H1 (cell line): Measurements from ENCODE around the gene KCTD16. TPM values are rescaled to one million over a fixed set of nuclear protein-coding genes. Genes with fewer than 3 reads are reported as not detected.

Experiments
- CTCF ChIA-PET: fragments of 300-600 bp; sonication (Branson Sonifier 250); formaldehyde crosslinking; loops from one replicate; lab custom pipeline; 2021; ENCODE audit not compliant: partially characterized antibody; lab: Charles Lee
- POLR2A ChIA-PET: fragments of 300-600 bp; sonication (Branson Sonifier 250); formaldehyde crosslinking; loops from one replicate; lab custom pipeline; 2021; ENCODE audit warnings: inconsistent platforms; ENCODE audit not compliant: partially characterized antibody; lab: Charles Lee
- DNase-seq, 2 experiments: peaks; one replicate each; pipeline versions ENCODE4 v3.0.0 to v3.0.0-alpha.2; 2010 to 2022; ENCODE audit warnings: low spot score in 2 of 2, low read depth in 1 of 2, mixed read lengths in 1 of 2
- FAIRE-seq: peaks from 2 replicates; lab custom pipeline; 2011; peaks lifted over from hg19 to GRCh38; lab: Jason Lieb, UNC
- H2AFZ ChIP-seq: 2 replicates; pipeline ENCODE4 v1.8.1; 2012; ENCODE audit warnings: low read length, inconsistent platforms
- H2AK5ac ChIP-seq: 2 replicates; pipeline ENCODE4 v1.6.1; 2013; ENCODE audit warnings: low read depth, low read length
- H2BK120ac ChIP-seq: replicated peaks from 2 replicates; pipeline ENCODE3; 2013; ENCODE audit warnings: low read depth, low read length, inconsistent platforms
- H2BK12ac ChIP-seq: 2 replicates; pipeline ENCODE4 v1.6.1; 2013; ENCODE audit warnings: low read depth, low read length
- H2BK15ac ChIP-seq: 2 replicates; pipeline ENCODE4 v1.6.1; 2013; ENCODE audit warnings: low read length
- H2BK20ac ChIP-seq: 2 replicates; pipeline ENCODE4 v1.6.1; 2013; ENCODE audit warnings: low read length
- H2BK5ac ChIP-seq: 2 replicates; pipeline ENCODE4 v1.6.1; 2013; ENCODE audit warnings: low read depth, low read length
- H3K14ac ChIP-seq: 2 replicates; pipeline ENCODE4 v1.6.1; 2013; ENCODE audit warnings: inconsistent platforms; ENCODE audit not compliant: insufficient read length
- H3K18ac ChIP-seq: 2 replicates; pipeline ENCODE4 v1.6.1; 2013; ENCODE audit warnings: low read length; ENCODE audit errors: extremely low read depth
- H3K23ac ChIP-seq: 2 replicates; pipeline ENCODE4 v1.6.1; 2013; ENCODE audit warnings: inconsistent platforms; ENCODE audit not compliant: insufficient read length
- H3K23me2 ChIP-seq: 2 replicates; pipeline ENCODE4 v1.6.1; 2013; ENCODE audit warnings: low read depth, low read length
- H3K27ac ChIP-seq: 2 replicates; pipeline ENCODE4 v1.6.1; 2011; ENCODE audit warnings: low read depth, low read length, inconsistent platforms
- H3K27me3 ChIP-seq, 4 experiments: replicated peaks in 1 of 4; 1 replicate in 1 of 4; 2 replicates in 3 of 4; pipeline versions ENCODE4 v1.6.1 to v1.8.1; 2011 to 2013; ENCODE audit warnings: low read length in 3 of 4, mild to moderate bottlenecking in 3 of 4, inconsistent platforms in 2 of 4, mixed read lengths in 2 of 4, moderate library complexity in 1 of 4; ENCODE audit not compliant: control insufficient read depth in 3 of 4, insufficient read depth in 3 of 4; ENCODE audit errors: extremely low read depth in 1 of 4
- H3K36me3 ChIP-seq, 4 experiments: 2 replicates each; pipeline versions ENCODE4 v1.6.1 to v1.8.1; 2011 to 2013; ENCODE audit warnings: mild to moderate bottlenecking in 4 of 4, low read length in 3 of 4, moderate library complexity in 2 of 4, control low read depth in 1 of 4, inconsistent platforms in 1 of 4; ENCODE audit not compliant: insufficient read depth in 4 of 4, control insufficient read depth in 2 of 4
- H3K4ac ChIP-seq: replicated peaks from 2 replicates; pipeline ENCODE3; 2013; ENCODE audit warnings: low read length, low read depth, mixed read lengths, inconsistent platforms; ENCODE audit not compliant: insufficient read length
- H3K4me1 ChIP-seq, 4 experiments: replicated peaks in 1 of 4; 1 replicate in 1 of 4; 2 replicates in 3 of 4; pipeline versions ENCODE4 v1.6.1 to v1.8.1; 2011 to 2013; ENCODE audit warnings: low read length in 3 of 4, inconsistent platforms in 2 of 4, mixed read lengths in 1 of 4; ENCODE audit not compliant: insufficient read depth in 4 of 4, control insufficient read depth in 3 of 4
- H3K4me2 ChIP-seq, 2 experiments: 2 replicates each; pipeline versions ENCODE4 v1.6.1 to v1.8.1; 2011 to 2013; ENCODE audit warnings: low read depth in 2 of 2, low read length in 2 of 2, control low read depth in 1 of 2, inconsistent platforms in 1 of 2, mild to moderate bottlenecking in 1 of 2; ENCODE audit not compliant: insufficient read depth in 1 of 2
- H3K4me3 ChIP-seq, 4 experiments: fragments of 200-600, 300-600 bp in 1 of 4; sonication (generic), shearing (Covaris generic), sonication (Bioruptor Twin) in 1 of 4; 2 replicates each; pipeline versions ENCODE4 v1.5.1 to v1.8.1; 2011 to 2016; ENCODE audit warnings: low read length in 4 of 4, low read depth in 3 of 4, control low read depth in 2 of 4, inconsistent platforms in 2 of 4, mild to moderate bottlenecking in 2 of 4, mixed read lengths in 1 of 4, moderate library complexity in 1 of 4; ENCODE audit not compliant: insufficient read depth in 2 of 4; ENCODE audit errors: extremely low read depth in 1 of 4
- H3K56ac ChIP-seq: replicated peaks from 2 replicates; pipeline ENCODE3; 2013; ENCODE audit warnings: low read depth, mild to moderate bottlenecking, mixed read lengths, low read length, inconsistent platforms; ENCODE audit not compliant: insufficient read length
- H3K79me1 ChIP-seq: 2 replicates; pipeline ENCODE4 v1.6.1; 2013; ENCODE audit warnings: low read depth, low read length, control low read depth
- H3K79me2 ChIP-seq, 2 experiments: 2 replicates each; pipeline versions ENCODE4 v1.6.1 to v1.8.1; 2012 to 2013; ENCODE audit warnings: low read length in 2 of 2, mild to moderate bottlenecking in 2 of 2, inconsistent platforms in 1 of 2; ENCODE audit not compliant: insufficient read depth in 2 of 2, control insufficient read depth in 1 of 2
- H3K9ac ChIP-seq, 4 experiments: replicated peaks in 1 of 4; 1 replicate in 1 of 4; 2 replicates in 3 of 4; pipeline versions ENCODE4 v1.6.1 to v1.8.1; 2011 to 2013; ENCODE audit warnings: low read depth in 3 of 4, low read length in 3 of 4, control low read depth in 2 of 4, mild to moderate bottlenecking in 2 of 4, moderate library complexity in 2 of 4, inconsistent platforms in 1 of 4; ENCODE audit errors: extremely low read depth in 1 of 4
- H3K9me3 ChIP-seq, 2 experiments: 2 replicates each; pipeline versions ENCODE4 v1.6.1 to v1.8.1; 2012 to 2013; ENCODE audit warnings: mild to moderate bottlenecking in 2 of 2, moderate library complexity in 2 of 2, control low read depth in 1 of 2, inconsistent platforms in 1 of 2, low read depth in 1 of 2, low read length in 1 of 2, mixed read lengths in 1 of 2; ENCODE audit not compliant: insufficient read depth in 2 of 2
- H4K20me1 ChIP-seq, 2 experiments: replicated peaks in 1 of 2; 2 replicates each; pipeline versions ENCODE3 to v1.8.1; 2011 to 2013; ENCODE audit warnings: inconsistent platforms in 2 of 2, low read length in 2 of 2, mild to moderate bottlenecking in 1 of 2; ENCODE audit not compliant: insufficient read depth in 2 of 2, control insufficient read depth in 1 of 2
- H4K5ac ChIP-seq: 2 replicates; pipeline ENCODE4 v1.6.1; 2013; ENCODE audit warnings: low read length, low read depth, mixed read lengths, inconsistent platforms; ENCODE audit not compliant: insufficient read length
- H4K8ac ChIP-seq: 2 replicates; pipeline ENCODE4 v1.8.0; 2013; ENCODE audit warnings: mild to moderate bottlenecking, moderate library complexity, low read length, inconsistent platforms; ENCODE audit not compliant: insufficient read depth; ENCODE audit errors: extremely low read depth
- H4K91ac ChIP-seq: replicated peaks from 2 replicates; pipeline ENCODE3; 2013; ENCODE audit warnings: low read length, mixed read lengths, inconsistent platforms; ENCODE audit not compliant: insufficient read length
- FOSL1 ChIP-seq: IDR thresholded peaks from 2 replicates; pipeline ENCODE4 v1.6.1; 2011; ENCODE audit warnings: mild to moderate bottlenecking, low read depth, low read length, moderate library complexity; ENCODE audit not compliant: insufficient read depth
- HDAC6 ChIP-seq: IDR thresholded peaks from one replicate; pipeline ENCODE4 v1.7.1; 2012; ENCODE audit warnings: low read depth, mild to moderate bottlenecking, inconsistent platforms, low read length, moderate library complexity
- JUND ChIP-seq: IDR thresholded peaks from 2 replicates; pipeline ENCODE4 v1.6.1; 2011; ENCODE audit warnings: mild to moderate bottlenecking, improper control_type of control experiment, low read length
- PHF8 ChIP-seq: fragments of 200-600 bp; sonication (generic); conservative IDR thresholded peaks from 2 replicates; pipeline ENCODE4 v1.7.1; 2012; ENCODE audit warnings: low read depth, mild to moderate bottlenecking, inconsistent platforms, low read length, moderate library complexity
- SRF ChIP-seq: IDR thresholded peaks from 2 replicates; pipeline ENCODE4 v1.6.1; 2011; ENCODE audit warnings: mild to moderate bottlenecking, low read depth, low read length, moderate library complexity
- ZNF274 ChIP-seq: IDR thresholded peaks from 2 replicates; pipeline ENCODE4 v1.7.0; 2012; ENCODE audit warnings: low read length, borderline replicate concordance; ENCODE audit errors: extremely low read depth
- WGBS, 2 experiments: shearing (Covaris generic) in 1 of 2; methylation state at CpG; one replicate each; pipeline versions ENCODE4 v1.1.6 to v1.1.7; 2013 to 2015; ENCODE audit warnings: low lambda C conversion rate in 2 of 2, mixed read lengths in 2 of 2, inconsistent platforms in 1 of 2, low coverage in 1 of 2, missing lambda C conversion rate in 1 of 2; ENCODE audit not compliant: insufficient replicate concordance in 2 of 2, insufficient coverage in 1 of 2, insufficient read length in 1 of 2; ENCODE audit errors: extremely low coverage in 1 of 2, missing lambda C conversion rate in 1 of 2; 5-methylcytosine and 5-hydroxymethylcytosine counted together
- polyA plus RNA-seq, 7 experiments: library from polyadenylated mRNA; depleted of rRNA in 3 of 7; stranded (reverse) in 5 of 7; unstranded in 2 of 7; fragments of >200 nt in 5 of 7; fragments of 200-250 nt in 2 of 7; gene quantifications; 1 replicate in 5 of 7; 2 replicates in 1 of 7; 4 replicates in 1 of 7; pipeline versions ENCODE4 v1.2.1 to v1.2.3, GENCODE V29; 2011 to 2013; ENCODE audit warnings: missing spikeins in 2 of 7, mixed read lengths in 2 of 7
- total RNA-seq: library from RNA; stranded (reverse); fragmentation: NEBNext Ultra II Directional; extraction: Animal tissue kit (Norgen Biotek cat#: 25700); gene quantifications from 2 replicates; pipeline ENCODE4 v1.2.1, GENCODE V29; 2021
- TF ChIP-seq, protein P1 (sequence below), 3 experiments: IDR thresholded peaks; 1 replicate in 2 of 3; 2 replicates in 1 of 3; pipeline versions ENCODE4 v1.5.1 to v1.6.1; 2011; ENCODE audit warnings: low read length in 3 of 3, mild to moderate bottlenecking in 3 of 3, inconsistent platforms in 2 of 3, low read depth in 1 of 3, moderate library complexity in 1 of 3; ENCODE audit not compliant: insufficient read depth in 1 of 3; ENCODE audit errors: control extremely low read depth in 1 of 3

KCTD16 gene
- total and polyA plus RNA-seq, 2 of the 8 experiments (the other 6 are each of a cell fraction or from before 2014, with no cell fraction given), result 0.03 to 0.24 TPM

DNA sequence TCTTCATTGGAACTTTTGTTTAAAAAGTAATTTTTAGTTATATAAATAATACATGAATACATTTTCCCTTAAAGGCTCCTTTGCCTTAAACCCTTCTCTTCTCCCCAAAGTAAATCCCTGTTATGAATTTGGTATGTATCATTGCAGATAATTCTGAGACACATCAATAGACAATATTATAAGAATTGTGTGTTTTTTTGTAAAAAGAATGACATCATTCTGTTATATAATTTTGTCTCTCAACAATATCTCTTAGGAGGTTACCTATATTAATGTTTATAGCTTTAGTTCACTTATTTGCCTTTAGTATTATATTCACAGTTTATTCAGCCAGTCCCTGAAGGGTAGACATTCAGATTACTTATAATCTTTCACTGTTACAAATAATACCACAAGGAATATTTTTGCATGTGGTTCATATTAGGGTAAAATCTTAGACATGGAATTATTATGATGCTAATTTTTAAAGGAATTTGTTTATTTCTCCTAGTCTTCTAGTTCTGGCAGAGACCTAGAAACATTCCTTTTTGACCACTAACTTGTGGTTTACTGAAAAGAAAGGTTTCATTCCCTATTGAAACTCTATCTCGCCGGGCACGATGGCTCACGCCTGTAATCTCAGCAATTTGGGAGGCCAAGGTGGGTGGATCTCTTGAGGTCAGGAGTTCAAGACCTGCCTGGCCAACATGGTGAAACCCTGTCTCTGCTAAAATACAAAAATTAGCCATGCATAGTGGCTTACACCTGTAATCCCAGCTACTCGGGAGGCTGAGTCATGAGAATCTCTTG lies 105.6 kb downstream of the KCTD16 start:
- H4K91ac ChIP-seq, result no peak overlapping the region
- no peak overlapping the region for H2BK120ac ChIP-seq
- H3K27me3 ChIP-seq, result no peaks in the 10 kb centered on the region
- no peaks in the 10 kb centered on the region for H3K9me3 ChIP-seq
- H4K5ac ChIP-seq, result no peak overlapping the region
- H2BK15ac ChIP-seq, result no peak overlapping the region
- H4K8ac ChIP-seq, result no peak overlapping the region
- H3K36me3 ChIP-seq, result no peaks in the 10 kb centered on the region
- H3K56ac ChIP-seq, result no peak overlapping the region
- H2BK20ac ChIP-seq, result no peak overlapping the region
- no peaks in the 10 kb centered on the region for H4K20me1 ChIP-seq
- H3K4me2 ChIP-seq, result no peak overlapping the region
- H2BK12ac ChIP-seq, result no peak overlapping the region
- DNase-seq (no peak), FAIRE-seq (no peak)
- H2AFZ ChIP-seq, result no peak overlapping the region
- H3K4ac ChIP-seq, result no peak overlapping the region
- no peak overlapping the region for H2AK5ac ChIP-seq
- H3K79me1 ChIP-seq, result no peaks in the 10 kb centered on the region
- H3K79me2 ChIP-seq, result no peaks in the 10 kb centered on the region
- CTCF ChIA-PET, result interaction anchor here (0.9 to 1.5 kb wide), 2 partner anchors 57 to 73 kb away, joined by 3 to 6 read pairs; no protein-coding TSS in a partner anchor
- H3K18ac ChIP-seq, result no peak overlapping the region
- H3K23ac ChIP-seq, result no peak overlapping the region
- no peak overlapping the region for H2BK5ac ChIP-seq
- H3K27ac ChIP-seq, result no peak overlapping the region
- POLR2A ChIA-PET, result no interaction called here
- H3K9ac ChIP-seq, result no peak overlapping the region
- WGBS, 2 experiments, result 88% methylated on average over 5 of the region's 5 CpGs; no CpG with 5 or more reads in 1 of the 2 experiments
- H3K4me3 ChIP-seq, result no peak overlapping the region
- H3K4me1 ChIP-seq, result peaks cover 0 to 4% (median 2%) of the 10 kb centered on the region in 4 experiments; a peak in 3 of 7 replicates
- no peak overlapping the region for H3K14ac ChIP-seq
- no peaks in the 10 kb centered on the region for H3K23me2 ChIP-seq
- TF ChIP-seq PHF8, result no peak
- no peak for TF ChIP-seq FOSL1
- TF ChIP-seq SRF, result no peak
- TF ChIP-seq ZNF274, result no peak
- no peak for TF ChIP-seq HDAC6
- no peak for TF ChIP-seq JUND
- TF ChIP-seq, protein P1, sequence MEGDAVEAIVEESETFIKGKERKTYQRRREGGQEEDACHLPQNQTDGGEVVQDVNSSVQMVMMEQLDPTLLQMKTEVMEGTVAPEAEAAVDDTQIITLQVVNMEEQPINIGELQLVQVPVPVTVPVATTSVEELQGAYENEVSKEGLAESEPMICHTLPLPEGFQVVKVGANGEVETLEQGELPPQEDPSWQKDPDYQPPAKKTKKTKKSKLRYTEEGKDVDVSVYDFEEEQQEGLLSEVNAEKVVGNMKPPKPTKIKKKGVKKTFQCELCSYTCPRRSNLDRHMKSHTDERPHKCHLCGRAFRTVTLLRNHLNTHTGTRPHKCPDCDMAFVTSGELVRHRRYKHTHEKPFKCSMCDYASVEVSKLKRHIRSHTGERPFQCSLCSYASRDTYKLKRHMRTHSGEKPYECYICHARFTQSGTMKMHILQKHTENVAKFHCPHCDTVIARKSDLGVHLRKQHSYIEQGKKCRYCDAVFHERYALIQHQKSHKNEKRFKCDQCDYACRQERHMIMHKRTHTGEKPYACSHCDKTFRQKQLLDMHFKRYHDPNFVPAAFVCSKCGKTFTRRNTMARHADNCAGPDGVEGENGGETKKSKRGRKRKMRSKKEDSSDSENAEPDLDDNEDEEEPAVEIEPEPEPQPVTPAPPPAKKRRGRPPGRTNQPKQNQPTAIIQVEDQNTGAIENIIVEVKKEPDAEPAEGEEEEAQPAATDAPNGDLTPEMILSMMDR (IDR thresholded peaks at IDR 0.05; ENCODE audit: control extremely low read depth in 1 of 3, insufficient read depth in 1 of 3, low read depth in 1 of 3, low read length in 3 of 3), result no peak
